H1 (cell line): ENCODE data around the gene FAM72A. TPM values are rescaled to one million over a fixed set of nuclear protein-coding genes. Genes with fewer than 3 reads are reported as not detected.
"Not testable (repeated sequence)": the region's sequence is repeated elsewhere in the genome, so short reads cannot be mapped to it uniquely, and the experiment has no call there.

ENCODE experiments used
- CTCF ChIA-PET: fragments of 300-600 bp; sonication (Branson Sonifier 250); formaldehyde crosslinking; loops from one replicate; lab custom pipeline; 2021; ENCODE audit not compliant: partially characterized antibody; lab: Charles Lee
- POLR2A ChIA-PET: fragments of 300-600 bp; sonication (Branson Sonifier 250); formaldehyde crosslinking; loops from one replicate; lab custom pipeline; 2021; ENCODE audit warnings: inconsistent platforms; ENCODE audit not compliant: partially characterized antibody; lab: Charles Lee
- DNase-seq, 2 experiments: peaks; one replicate each; pipeline versions ENCODE4 v3.0.0 to v3.0.0-alpha.2; 2010 to 2022; ENCODE audit warnings: low spot score in 2 of 2, low read depth in 1 of 2, mixed read lengths in 1 of 2
- FAIRE-seq: peaks from 2 replicates; lab custom pipeline; 2011; peaks lifted over from hg19 to GRCh38; lab: Jason Lieb, UNC
- H2AFZ ChIP-seq: 2 replicates; pipeline ENCODE4 v1.8.1; 2012; ENCODE audit warnings: low read length, inconsistent platforms
- H2AK5ac ChIP-seq: 2 replicates; pipeline ENCODE4 v1.6.1; 2013; ENCODE audit warnings: low read depth, low read length
- H2BK120ac ChIP-seq: replicated peaks from 2 replicates; pipeline ENCODE3; 2013; ENCODE audit warnings: low read depth, low read length, inconsistent platforms
- H2BK12ac ChIP-seq: 2 replicates; pipeline ENCODE4 v1.6.1; 2013; ENCODE audit warnings: low read depth, low read length
- H2BK15ac ChIP-seq: 2 replicates; pipeline ENCODE4 v1.6.1; 2013; ENCODE audit warnings: low read length
- H2BK20ac ChIP-seq: 2 replicates; pipeline ENCODE4 v1.6.1; 2013; ENCODE audit warnings: low read length
- H2BK5ac ChIP-seq: 2 replicates; pipeline ENCODE4 v1.6.1; 2013; ENCODE audit warnings: low read depth, low read length
- H3K14ac ChIP-seq: 2 replicates; pipeline ENCODE4 v1.6.1; 2013; ENCODE audit warnings: inconsistent platforms; ENCODE audit not compliant: insufficient read length
- H3K18ac ChIP-seq: 2 replicates; pipeline ENCODE4 v1.6.1; 2013; ENCODE audit warnings: low read length; ENCODE audit errors: extremely low read depth
- H3K23ac ChIP-seq: 2 replicates; pipeline ENCODE4 v1.6.1; 2013; ENCODE audit warnings: inconsistent platforms; ENCODE audit not compliant: insufficient read length
- H3K23me2 ChIP-seq: 2 replicates; pipeline ENCODE4 v1.6.1; 2013; ENCODE audit warnings: low read depth, low read length
- H3K27ac ChIP-seq: 2 replicates; pipeline ENCODE4 v1.6.1; 2011; ENCODE audit warnings: low read depth, low read length, inconsistent platforms
- H3K27me3 ChIP-seq, 4 experiments: replicated peaks in 1 of 4; 1 replicate in 1 of 4; 2 replicates in 3 of 4; pipeline versions ENCODE4 v1.6.1 to v1.8.1; 2011 to 2013; ENCODE audit warnings: low read length in 3 of 4, mild to moderate bottlenecking in 3 of 4, inconsistent platforms in 2 of 4, mixed read lengths in 2 of 4, moderate library complexity in 1 of 4; ENCODE audit not compliant: control insufficient read depth in 3 of 4, insufficient read depth in 3 of 4; ENCODE audit errors: extremely low read depth in 1 of 4
- H3K36me3 ChIP-seq, 4 experiments: 2 replicates each; pipeline versions ENCODE4 v1.6.1 to v1.8.1; 2011 to 2013; ENCODE audit warnings: mild to moderate bottlenecking in 4 of 4, low read length in 3 of 4, moderate library complexity in 2 of 4, control low read depth in 1 of 4, inconsistent platforms in 1 of 4; ENCODE audit not compliant: insufficient read depth in 4 of 4, control insufficient read depth in 2 of 4
- H3K4ac ChIP-seq: replicated peaks from 2 replicates; pipeline ENCODE3; 2013; ENCODE audit warnings: low read length, low read depth, mixed read lengths, inconsistent platforms; ENCODE audit not compliant: insufficient read length
- H3K4me1 ChIP-seq, 4 experiments: replicated peaks in 1 of 4; 1 replicate in 1 of 4; 2 replicates in 3 of 4; pipeline versions ENCODE4 v1.6.1 to v1.8.1; 2011 to 2013; ENCODE audit warnings: low read length in 3 of 4, inconsistent platforms in 2 of 4, mixed read lengths in 1 of 4; ENCODE audit not compliant: insufficient read depth in 4 of 4, control insufficient read depth in 3 of 4
- H3K4me2 ChIP-seq, 2 experiments: 2 replicates each; pipeline versions ENCODE4 v1.6.1 to v1.8.1; 2011 to 2013; ENCODE audit warnings: low read depth in 2 of 2, low read length in 2 of 2, control low read depth in 1 of 2, inconsistent platforms in 1 of 2, mild to moderate bottlenecking in 1 of 2; ENCODE audit not compliant: insufficient read depth in 1 of 2
- H3K4me3 ChIP-seq, 4 experiments: fragments of 200-600, 300-600 bp in 1 of 4; sonication (generic), shearing (Covaris generic), sonication (Bioruptor Twin) in 1 of 4; 2 replicates each; pipeline versions ENCODE4 v1.5.1 to v1.8.1; 2011 to 2016; ENCODE audit warnings: low read length in 4 of 4, low read depth in 3 of 4, control low read depth in 2 of 4, inconsistent platforms in 2 of 4, mild to moderate bottlenecking in 2 of 4, mixed read lengths in 1 of 4, moderate library complexity in 1 of 4; ENCODE audit not compliant: insufficient read depth in 2 of 4; ENCODE audit errors: extremely low read depth in 1 of 4
- H3K56ac ChIP-seq: replicated peaks from 2 replicates; pipeline ENCODE3; 2013; ENCODE audit warnings: low read depth, mild to moderate bottlenecking, mixed read lengths, low read length, inconsistent platforms; ENCODE audit not compliant: insufficient read length
- H3K79me1 ChIP-seq: 2 replicates; pipeline ENCODE4 v1.6.1; 2013; ENCODE audit warnings: low read depth, low read length, control low read depth
- H3K79me2 ChIP-seq, 2 experiments: 2 replicates each; pipeline versions ENCODE4 v1.6.1 to v1.8.1; 2012 to 2013; ENCODE audit warnings: low read length in 2 of 2, mild to moderate bottlenecking in 2 of 2, inconsistent platforms in 1 of 2; ENCODE audit not compliant: insufficient read depth in 2 of 2, control insufficient read depth in 1 of 2
- H3K9ac ChIP-seq, 4 experiments: replicated peaks in 1 of 4; 1 replicate in 1 of 4; 2 replicates in 3 of 4; pipeline versions ENCODE4 v1.6.1 to v1.8.1; 2011 to 2013; ENCODE audit warnings: low read depth in 3 of 4, low read length in 3 of 4, control low read depth in 2 of 4, mild to moderate bottlenecking in 2 of 4, moderate library complexity in 2 of 4, inconsistent platforms in 1 of 4; ENCODE audit errors: extremely low read depth in 1 of 4
- H3K9me3 ChIP-seq, 2 experiments: 2 replicates each; pipeline versions ENCODE4 v1.6.1 to v1.8.1; 2012 to 2013; ENCODE audit warnings: mild to moderate bottlenecking in 2 of 2, moderate library complexity in 2 of 2, control low read depth in 1 of 2, inconsistent platforms in 1 of 2, low read depth in 1 of 2, low read length in 1 of 2, mixed read lengths in 1 of 2; ENCODE audit not compliant: insufficient read depth in 2 of 2
- H4K20me1 ChIP-seq, 2 experiments: replicated peaks in 1 of 2; 2 replicates each; pipeline versions ENCODE3 to v1.8.1; 2011 to 2013; ENCODE audit warnings: inconsistent platforms in 2 of 2, low read length in 2 of 2, mild to moderate bottlenecking in 1 of 2; ENCODE audit not compliant: insufficient read depth in 2 of 2, control insufficient read depth in 1 of 2
- H4K5ac ChIP-seq: 2 replicates; pipeline ENCODE4 v1.6.1; 2013; ENCODE audit warnings: low read length, low read depth, mixed read lengths, inconsistent platforms; ENCODE audit not compliant: insufficient read length
- H4K8ac ChIP-seq: 2 replicates; pipeline ENCODE4 v1.8.0; 2013; ENCODE audit warnings: mild to moderate bottlenecking, moderate library complexity, low read length, inconsistent platforms; ENCODE audit not compliant: insufficient read depth; ENCODE audit errors: extremely low read depth
- H4K91ac ChIP-seq: replicated peaks from 2 replicates; pipeline ENCODE3; 2013; ENCODE audit warnings: low read length, mixed read lengths, inconsistent platforms; ENCODE audit not compliant: insufficient read length
- WGBS, 2 experiments: shearing (Covaris generic) in 1 of 2; methylation state at CpG; one replicate each; pipeline versions ENCODE4 v1.1.6 to v1.1.7; 2013 to 2015; ENCODE audit warnings: low lambda C conversion rate in 2 of 2, mixed read lengths in 2 of 2, inconsistent platforms in 1 of 2, low coverage in 1 of 2, missing lambda C conversion rate in 1 of 2; ENCODE audit not compliant: insufficient replicate concordance in 2 of 2, insufficient coverage in 1 of 2, insufficient read length in 1 of 2; ENCODE audit errors: extremely low coverage in 1 of 2, missing lambda C conversion rate in 1 of 2; 5-methylcytosine and 5-hydroxymethylcytosine counted together
- polyA plus RNA-seq, 7 experiments: library from polyadenylated mRNA; depleted of rRNA in 3 of 7; stranded (reverse) in 5 of 7; unstranded in 2 of 7; fragments of >200 nt in 5 of 7; fragments of 200-250 nt in 2 of 7; gene quantifications; 1 replicate in 5 of 7; 2 replicates in 1 of 7; 4 replicates in 1 of 7; pipeline versions ENCODE4 v1.2.1 to v1.2.3, GENCODE V29; 2011 to 2013; ENCODE audit warnings: missing spikeins in 2 of 7, mixed read lengths in 2 of 7
- total RNA-seq: library from RNA; stranded (reverse); fragmentation: NEBNext Ultra II Directional; extraction: Animal tissue kit (Norgen Biotek cat#: 25700); gene quantifications from 2 replicates; pipeline ENCODE4 v1.2.1, GENCODE V29; 2021

The FAM72A gene
- total and polyA plus RNA-seq, 2 of the 8 experiments (the other 6 are each of a cell fraction or from before 2014, with no cell fraction given) = 10.7 to 23.0 TPM

- DNase-seq, H3K4me3 ChIP-seq, H3K9ac ChIP-seq, H4K91ac ChIP-seq, H3K79me1 ChIP-seq, H3K79me2 ChIP-seq, FAIRE-seq, H3K27ac ChIP-seq, H3K36me3 ChIP-seq, H3K4ac ChIP-seq, CTCF ChIA-PET, H2AFZ ChIP-seq, H3K27me3 ChIP-seq, H3K4me1 ChIP-seq, H3K56ac ChIP-seq, H2BK12ac ChIP-seq, H4K20me1 ChIP-seq, H3K14ac ChIP-seq, H2BK15ac ChIP-seq, H2AK5ac ChIP-seq, POLR2A ChIA-PET, H2BK20ac ChIP-seq, H3K9me3 ChIP-seq, H3K4me2 ChIP-seq, H4K5ac ChIP-seq, H3K23ac ChIP-seq, H4K8ac ChIP-seq, H2BK120ac ChIP-seq, H2BK5ac ChIP-seq, H3K23me2 ChIP-seq, H3K18ac ChIP-seq: not testable (repeated sequence)
- 59% methylated on average over 2 of the region's 3 CpGs; no CpG with 5 or more reads in 1 of the 2 experiments for WGBS, 2 experiments
Observed at GRCh38 chr1:206218285-206218684, 15.6 kb upstream of the FAM72A start.

DNA sequence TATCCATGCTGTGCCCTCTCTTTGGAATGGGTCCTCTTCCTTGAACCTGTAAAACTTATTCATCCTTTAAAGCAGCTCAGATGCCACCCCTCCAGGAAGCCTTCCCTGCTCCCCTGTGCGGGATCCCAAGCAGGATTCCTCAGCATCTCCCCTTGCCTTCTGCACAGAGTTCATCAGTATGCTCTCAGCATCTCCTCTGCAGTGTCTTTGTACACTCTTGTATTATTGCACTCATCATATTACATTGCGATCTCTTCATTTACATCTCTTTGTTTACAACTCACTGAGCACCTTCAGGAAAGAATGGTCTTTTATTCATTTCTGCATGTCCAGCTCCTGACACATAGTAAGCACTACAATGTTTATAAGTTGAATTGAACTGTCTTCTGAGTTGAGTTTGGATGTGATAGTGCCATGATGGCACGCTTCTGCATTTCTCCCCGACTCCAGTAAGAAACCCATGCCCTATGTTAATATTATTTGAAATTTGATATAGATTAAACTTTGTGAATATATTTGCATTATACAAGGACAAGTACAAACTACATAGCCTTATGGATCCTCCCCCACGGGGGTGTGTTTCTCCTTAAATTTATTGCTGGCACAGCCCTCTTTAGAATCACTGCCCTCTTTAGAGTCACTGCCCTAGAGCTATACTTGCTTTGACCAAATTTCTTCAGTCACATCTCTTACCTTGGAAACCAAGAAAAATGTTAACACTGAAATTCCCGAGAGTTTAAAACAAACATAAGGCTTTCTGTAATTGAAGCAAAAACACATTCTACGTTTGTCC lies 13.2 kb upstream of the FAM72A start:
- DNase-seq, H2AFZ ChIP-seq, H3K23ac ChIP-seq, H2BK20ac ChIP-seq, CTCF ChIA-PET, H3K36me3 ChIP-seq, H4K5ac ChIP-seq, H4K91ac ChIP-seq, H3K4me3 ChIP-seq, H3K4me2 ChIP-seq, H2AK5ac ChIP-seq, POLR2A ChIA-PET, H2BK15ac ChIP-seq, H4K20me1 ChIP-seq, H3K4me1 ChIP-seq, H3K56ac ChIP-seq, H2BK12ac ChIP-seq, H2BK120ac ChIP-seq, H3K27ac ChIP-seq, H3K9ac ChIP-seq, H3K4ac ChIP-seq, H3K14ac ChIP-seq, H3K23me2 ChIP-seq, H3K18ac ChIP-seq, H2BK5ac ChIP-seq, FAIRE-seq, H3K9me3 ChIP-seq, H3K79me1 ChIP-seq, H4K8ac ChIP-seq, H3K27me3 ChIP-seq, H3K79me2 ChIP-seq: not testable (repeated sequence)
- WGBS, 2 experiments = 90% methylated on average over 4 of the region's 7 CpGs; no CpG with 5 or more reads in 1 of the 2 experiments
